ENCODE data around the gene TIAM1. TPM values are rescaled to one million over a fixed set of nuclear protein-coding genes. Genes with fewer than 3 reads are reported as not detected.
A peak's percentile ranks its signal among the peaks of the same experiment; 100 is the strongest.

The TIAM1 gene
- total RNA-seq, 1 donor from 2014 or later = 6.7 TPM

DNA sequence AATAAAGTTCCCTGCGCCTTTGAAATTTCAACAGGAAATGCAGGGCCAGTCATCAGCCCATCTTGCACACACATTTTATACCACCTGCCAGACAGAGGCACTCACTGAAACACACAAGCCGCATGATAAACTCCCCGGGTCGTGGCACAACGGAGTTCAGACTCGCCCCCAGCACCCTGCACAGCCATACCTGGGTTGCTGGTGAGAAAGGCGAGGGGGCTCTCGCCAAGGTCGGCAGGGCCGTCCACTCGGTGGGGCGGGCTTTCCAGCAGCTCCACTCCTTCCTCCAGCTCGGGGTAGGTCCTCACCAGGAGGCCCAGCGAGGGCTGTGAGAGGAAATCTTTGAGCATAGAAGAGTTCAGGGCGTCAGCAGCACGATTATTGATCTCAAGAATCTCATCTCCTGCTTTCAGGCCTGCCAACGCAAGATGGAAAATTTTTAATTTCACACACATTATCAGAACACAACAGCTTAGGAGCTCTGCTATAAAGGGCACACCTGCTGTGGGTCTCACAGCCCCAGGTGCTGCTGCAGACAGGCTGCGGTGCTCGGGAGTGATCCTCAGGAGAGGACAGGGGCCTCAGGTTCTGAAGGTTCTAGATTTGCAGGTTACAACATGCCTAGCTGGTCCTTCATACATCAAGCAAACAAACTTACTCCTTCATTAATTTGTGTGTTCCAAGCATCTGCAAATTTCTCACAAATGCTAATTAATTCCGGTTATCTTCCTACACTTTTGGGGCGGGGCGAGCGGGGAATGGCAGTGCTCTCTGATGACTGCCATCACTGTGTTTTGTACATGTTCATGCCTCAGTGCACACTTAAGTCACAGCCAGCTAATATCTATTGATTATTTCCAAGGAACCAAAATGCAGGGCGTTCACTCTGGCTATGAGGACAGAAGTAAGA is 161.6 kb downstream of the TIAM1 start:
- no peak overlapping the region for H3K4me3 ChIP-seq (ENCODE audit: low read depth, low read length)
- no peak for DNase-seq (ENCODE audit: low read depth)
- H3K27me3 ChIP-seq (ENCODE audit: control insufficient read depth, insufficient read depth, low read length) = no peaks in the 10 kb centered on the region
- TF ChIP-seq, protein P1, sequence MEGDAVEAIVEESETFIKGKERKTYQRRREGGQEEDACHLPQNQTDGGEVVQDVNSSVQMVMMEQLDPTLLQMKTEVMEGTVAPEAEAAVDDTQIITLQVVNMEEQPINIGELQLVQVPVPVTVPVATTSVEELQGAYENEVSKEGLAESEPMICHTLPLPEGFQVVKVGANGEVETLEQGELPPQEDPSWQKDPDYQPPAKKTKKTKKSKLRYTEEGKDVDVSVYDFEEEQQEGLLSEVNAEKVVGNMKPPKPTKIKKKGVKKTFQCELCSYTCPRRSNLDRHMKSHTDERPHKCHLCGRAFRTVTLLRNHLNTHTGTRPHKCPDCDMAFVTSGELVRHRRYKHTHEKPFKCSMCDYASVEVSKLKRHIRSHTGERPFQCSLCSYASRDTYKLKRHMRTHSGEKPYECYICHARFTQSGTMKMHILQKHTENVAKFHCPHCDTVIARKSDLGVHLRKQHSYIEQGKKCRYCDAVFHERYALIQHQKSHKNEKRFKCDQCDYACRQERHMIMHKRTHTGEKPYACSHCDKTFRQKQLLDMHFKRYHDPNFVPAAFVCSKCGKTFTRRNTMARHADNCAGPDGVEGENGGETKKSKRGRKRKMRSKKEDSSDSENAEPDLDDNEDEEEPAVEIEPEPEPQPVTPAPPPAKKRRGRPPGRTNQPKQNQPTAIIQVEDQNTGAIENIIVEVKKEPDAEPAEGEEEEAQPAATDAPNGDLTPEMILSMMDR (IDR thresholded peaks at IDR 0.05; ENCODE audit: insufficient read depth, low read length, poor library complexity, severe bottlenecking) = no peak
- no peaks in the 10 kb centered on the region for H3K36me3 ChIP-seq (ENCODE audit: control insufficient read depth, insufficient read depth, low read length)

DNA sequence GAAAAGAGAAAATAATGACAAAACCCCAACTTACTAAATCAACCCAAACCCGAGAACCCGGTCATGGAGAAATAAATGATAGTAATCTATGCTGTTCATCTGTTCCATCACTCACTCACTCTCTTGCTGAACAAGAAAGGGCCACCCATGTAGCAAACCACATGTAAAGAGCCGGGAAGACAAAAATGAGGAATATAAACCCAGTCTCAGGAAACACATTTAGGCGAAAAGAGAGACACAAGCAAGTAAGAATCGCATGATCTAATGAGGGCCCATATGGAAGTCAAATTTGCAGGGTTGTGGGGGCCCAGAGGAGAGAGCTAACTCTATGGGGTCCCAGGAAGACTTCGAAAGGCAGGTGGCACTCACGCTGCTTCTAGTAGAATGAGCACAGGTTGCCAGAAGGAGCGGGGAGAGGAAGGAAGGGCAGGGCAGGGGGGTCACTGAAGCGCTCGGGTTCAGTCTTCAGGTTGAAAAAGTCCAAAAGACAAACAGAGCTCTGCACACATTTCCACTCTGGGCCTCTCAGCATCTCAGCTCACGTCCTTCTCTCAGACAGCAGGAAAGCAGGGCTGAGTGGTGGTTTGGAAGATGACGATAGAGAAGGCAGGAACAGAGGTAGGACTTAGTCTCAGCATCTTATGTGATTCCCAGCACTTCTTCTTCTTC is 162.8 kb downstream of the TIAM1 start:
- TF ChIP-seq, protein P1 (IDR thresholded peaks at IDR 0.05; ENCODE audit: insufficient read depth, low read length, poor library complexity, severe bottlenecking) = no peak
- no peaks in the 10 kb centered on the region for H3K27me3 ChIP-seq (ENCODE audit: control insufficient read depth, insufficient read depth, low read length)
- H3K4me3 ChIP-seq (ENCODE audit: low read depth, low read length) = no peak overlapping the region
- no peaks in the 10 kb centered on the region for H3K36me3 ChIP-seq (ENCODE audit: control insufficient read depth, insufficient read depth, low read length)
- no peak for DNase-seq (ENCODE audit: low read depth)

DNA sequence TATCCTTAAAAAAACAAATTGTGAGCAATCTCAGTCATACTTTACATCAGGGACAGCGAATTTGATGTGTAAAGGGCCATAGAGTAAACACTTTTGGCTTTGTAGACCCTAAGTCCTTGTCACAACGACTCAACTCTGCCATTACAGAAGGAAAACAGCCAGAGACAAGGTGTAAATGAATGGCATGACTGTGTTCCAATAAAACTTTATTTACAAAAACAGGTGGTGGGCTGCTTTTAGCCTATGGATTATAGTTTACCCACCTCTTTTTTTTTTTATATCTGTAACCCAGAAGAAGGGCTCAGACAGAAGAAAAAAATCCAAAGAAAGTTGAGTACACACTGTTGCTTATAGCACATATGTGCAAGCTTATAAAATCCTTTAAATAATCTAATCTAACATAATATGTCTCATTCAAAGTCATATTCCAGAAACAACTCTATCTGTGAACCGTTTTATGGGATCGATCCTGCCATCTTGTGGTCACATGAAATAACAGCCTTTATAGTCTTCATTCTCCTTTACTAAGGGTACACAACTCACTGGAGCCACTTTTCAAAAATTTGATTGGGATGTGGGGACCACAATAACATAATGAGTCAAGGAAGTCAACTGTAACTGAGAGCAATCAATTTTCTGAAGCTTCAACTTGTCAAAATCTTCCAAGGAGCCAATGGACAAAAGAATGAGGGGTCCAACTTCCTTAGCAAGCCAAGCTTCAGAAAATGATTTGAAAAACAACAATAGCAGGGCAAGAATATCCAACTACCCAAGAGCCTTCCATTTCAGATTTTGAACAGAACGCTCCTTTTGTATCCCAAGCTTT is 163.6 kb downstream of the TIAM1 start:
- Histone ChIP-seq H3K4me3 (ENCODE audit: low read depth, low read length) (no peak overlapping the region), H3K27me3 (ENCODE audit: control insufficient read depth, insufficient read depth, low read length) (no peaks in the 10 kb centered on the region), H3K36me3 (ENCODE audit: control insufficient read depth, insufficient read depth, low read length) (no peaks in the 10 kb centered on the region)
- no peak for DNase-seq (ENCODE audit: low read depth)
- TF ChIP-seq, protein P1 (IDR thresholded peaks at IDR 0.05; ENCODE audit: insufficient read depth, low read length, poor library complexity, severe bottlenecking) = peak; percentile 56

DNA sequence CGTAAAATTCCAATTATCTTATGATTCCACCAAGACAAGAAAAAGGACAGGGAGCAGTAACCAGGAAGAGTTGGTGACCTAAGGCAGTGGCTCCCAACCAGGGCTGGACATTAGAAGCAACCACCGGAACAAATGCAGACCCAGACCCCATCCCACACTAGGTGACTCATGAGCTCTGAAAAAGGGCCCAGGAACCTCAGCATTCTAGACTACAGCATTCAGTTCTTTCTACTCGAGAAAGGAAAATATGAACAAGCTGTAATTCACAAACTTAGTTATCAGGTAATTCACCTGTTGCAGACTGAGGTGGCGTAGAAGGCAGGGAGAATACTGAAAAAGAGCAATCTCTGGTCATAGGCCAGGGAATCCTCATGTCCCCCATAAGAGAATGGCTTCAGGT is 167.3 kb downstream of the TIAM1 start:
- TF ChIP-seq, protein P1 (IDR thresholded peaks at IDR 0.05; ENCODE audit: insufficient read depth, low read length, poor library complexity, severe bottlenecking) = no peak
- no peaks in the 10 kb centered on the region for H3K27me3 ChIP-seq (ENCODE audit: control insufficient read depth, insufficient read depth, low read length)
- no peaks in the 10 kb centered on the region for H3K36me3 ChIP-seq (ENCODE audit: control insufficient read depth, insufficient read depth, low read length)
- no peak overlapping the region for H3K4me3 ChIP-seq (ENCODE audit: low read depth, low read length)
- no peak for DNase-seq (ENCODE audit: low read depth)

DNA sequence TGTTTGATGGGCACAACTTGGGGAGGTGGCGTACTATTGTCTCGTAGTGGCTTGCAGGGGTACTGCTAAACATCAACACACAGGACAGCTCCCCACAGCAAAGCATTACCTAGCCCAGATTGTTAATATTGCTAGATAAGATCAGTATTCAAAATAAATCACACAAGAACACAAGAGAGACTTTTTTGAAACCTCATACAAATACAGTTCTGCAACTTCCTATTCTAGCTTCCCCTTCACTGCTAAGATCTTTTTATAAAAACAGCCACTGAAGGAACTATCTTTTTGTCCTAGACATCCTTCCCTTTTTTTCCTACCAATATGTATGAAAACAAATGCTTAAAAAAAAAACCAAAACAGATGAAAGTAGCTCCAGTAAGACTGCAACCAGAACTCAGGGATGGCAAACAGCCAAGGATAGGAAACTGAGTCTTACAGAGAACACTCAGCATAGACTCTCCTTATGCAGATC is 167.9 kb downstream of the TIAM1 start:
- TF ChIP-seq, protein P1 (IDR thresholded peaks at IDR 0.05; ENCODE audit: insufficient read depth, low read length, poor library complexity, severe bottlenecking) = no peak

More for the DNA sequence above, 167.9 kb downstream of the TIAM1 start:
- Histone ChIP-seq H3K36me3 (ENCODE audit: control insufficient read depth, insufficient read depth, low read length) (no peaks in the 10 kb centered on the region), H3K27me3 (ENCODE audit: control insufficient read depth, insufficient read depth, low read length) (no peaks in the 10 kb centered on the region), H3K4me3 (ENCODE audit: low read depth, low read length) (no peak overlapping the region)
- no peak for DNase-seq (ENCODE audit: low read depth)
